Measurements from ENCODE around the gene VILL.

The VILL gene

DNA sequence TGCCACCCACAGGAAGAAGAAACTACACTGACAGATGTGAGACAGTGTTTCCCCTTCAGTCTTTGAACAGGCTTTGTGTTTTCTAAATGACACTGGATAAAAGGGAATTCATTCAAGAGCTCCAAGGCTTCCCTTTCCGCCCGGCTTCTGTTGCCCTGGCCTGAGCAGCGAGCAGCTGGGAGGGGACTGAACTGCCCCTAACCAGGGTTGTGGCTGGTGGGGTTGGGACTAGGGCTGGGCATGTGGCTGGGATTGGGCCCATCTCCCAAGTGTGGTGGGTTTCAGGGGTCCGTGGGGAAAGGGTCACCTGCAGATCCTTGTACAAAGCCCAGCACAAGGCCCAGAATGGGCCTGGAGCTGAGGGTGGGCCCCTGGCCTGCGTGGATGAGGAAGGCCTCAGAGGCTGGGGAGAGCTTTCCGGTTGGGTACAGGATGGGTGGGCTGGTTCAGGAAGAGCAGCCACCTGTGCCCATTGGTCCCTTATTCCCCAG, 10.4 kb downstream of the VILL start:
- no peak for DNase-seq (ENCODE audit: low spot score)

DNA sequence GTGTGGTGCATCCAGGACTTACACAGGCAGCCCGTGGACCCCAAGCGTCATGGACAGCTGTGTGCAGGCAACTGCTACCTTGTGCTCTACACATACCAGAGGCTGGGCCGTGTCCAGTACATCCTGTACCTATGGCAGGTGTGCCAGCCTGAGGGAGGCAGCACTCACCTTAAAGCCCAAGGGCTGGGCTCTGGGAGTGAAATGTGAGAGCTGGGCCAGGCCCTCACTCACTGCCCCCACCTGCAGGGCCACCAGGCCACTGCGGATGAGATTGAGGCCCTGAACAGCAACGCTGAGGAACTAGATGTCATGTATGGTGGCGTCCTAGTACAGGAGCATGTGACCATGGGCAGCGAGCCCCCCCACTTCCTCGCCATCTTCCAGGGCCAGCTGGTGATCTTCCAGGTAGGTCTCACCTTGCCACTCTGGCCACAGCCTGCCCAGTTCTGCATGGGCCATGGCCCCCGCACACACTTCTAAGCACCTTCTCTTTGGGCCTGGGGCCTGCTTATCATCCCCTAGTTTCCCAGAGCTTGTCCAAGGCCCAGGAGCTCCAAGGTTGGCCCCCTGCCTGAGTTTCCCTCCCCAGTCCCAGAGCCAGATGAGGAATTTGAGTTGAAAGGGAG, 11.0 kb downstream of the VILL start:
- no peak for DNase-seq (ENCODE audit: low spot score)

DNA sequence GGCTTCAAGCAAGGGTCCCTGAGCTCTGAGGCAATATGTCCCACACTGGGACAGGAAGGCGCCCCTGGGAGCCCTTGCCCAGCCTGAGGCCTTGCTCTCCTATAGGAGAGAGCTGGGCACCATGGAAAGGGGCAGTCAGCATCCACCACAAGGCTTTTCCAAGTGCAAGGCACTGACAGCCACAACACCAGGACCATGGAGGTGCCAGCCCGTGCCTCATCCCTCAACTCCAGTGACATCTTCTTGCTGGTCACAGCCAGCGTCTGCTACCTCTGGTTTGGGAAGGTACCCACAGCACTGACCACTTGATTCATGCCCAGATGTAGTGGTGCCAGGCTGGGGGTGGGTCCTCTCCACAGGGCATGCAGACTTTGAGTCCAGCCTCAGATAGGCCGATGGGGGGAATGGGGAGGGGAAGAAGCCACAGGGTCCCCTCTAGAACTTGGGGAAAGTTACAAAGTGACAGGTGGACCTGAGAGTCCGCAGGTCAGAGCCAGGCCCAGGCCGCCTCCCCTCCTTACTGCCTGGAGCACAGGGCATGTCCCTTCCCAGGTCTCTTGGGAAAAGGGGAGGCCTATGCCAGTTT, 11.8 kb downstream of the VILL start:
- DNase-seq (ENCODE audit: low spot score), result no peak

DNA sequence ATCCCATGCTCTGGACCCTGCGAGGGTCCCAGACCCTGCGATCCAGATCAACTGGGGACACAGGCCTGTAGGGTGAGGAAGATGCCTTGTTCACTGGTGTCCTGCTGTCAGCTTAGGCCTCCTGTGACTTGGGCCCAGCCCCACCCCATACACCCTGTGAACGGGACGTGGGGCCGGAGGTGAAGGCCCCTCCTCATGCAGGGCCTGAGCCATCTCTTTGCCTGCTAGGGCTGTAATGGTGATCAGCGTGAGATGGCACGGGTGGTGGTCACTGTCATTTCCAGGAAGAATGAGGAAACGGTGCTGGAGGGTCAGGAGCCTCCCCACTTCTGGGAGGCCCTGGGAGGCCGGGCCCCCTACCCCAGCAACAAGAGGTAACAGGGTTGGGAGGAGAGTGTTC, 12.4 kb downstream of the VILL start:
- no peak for DNase-seq (ENCODE audit: low spot score)

DNA sequence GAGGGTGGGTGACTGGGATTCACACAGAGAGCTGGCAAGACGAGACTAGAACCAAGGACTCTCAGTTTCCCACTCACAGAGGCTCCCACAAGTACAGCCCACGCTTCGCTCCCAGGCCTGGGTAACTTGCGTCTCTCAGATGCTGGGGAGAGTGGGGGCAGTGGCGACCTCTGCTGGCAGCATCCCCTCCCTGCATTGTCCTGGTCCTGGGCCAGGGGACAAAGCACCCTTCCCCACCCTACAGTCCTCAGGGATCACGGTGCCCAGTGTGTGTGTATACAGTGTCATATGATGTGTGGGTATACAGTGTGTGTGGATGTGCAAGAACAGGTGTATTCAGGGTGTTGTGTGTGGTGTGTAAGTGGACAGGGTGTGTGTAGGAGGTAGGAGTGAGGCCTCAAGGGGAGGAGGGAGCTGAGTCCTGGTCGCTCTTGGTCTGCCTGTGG, 12.8 kb downstream of the VILL start:
- DNase-seq (ENCODE audit: low spot score), result peak; percentile 19

DNA sequence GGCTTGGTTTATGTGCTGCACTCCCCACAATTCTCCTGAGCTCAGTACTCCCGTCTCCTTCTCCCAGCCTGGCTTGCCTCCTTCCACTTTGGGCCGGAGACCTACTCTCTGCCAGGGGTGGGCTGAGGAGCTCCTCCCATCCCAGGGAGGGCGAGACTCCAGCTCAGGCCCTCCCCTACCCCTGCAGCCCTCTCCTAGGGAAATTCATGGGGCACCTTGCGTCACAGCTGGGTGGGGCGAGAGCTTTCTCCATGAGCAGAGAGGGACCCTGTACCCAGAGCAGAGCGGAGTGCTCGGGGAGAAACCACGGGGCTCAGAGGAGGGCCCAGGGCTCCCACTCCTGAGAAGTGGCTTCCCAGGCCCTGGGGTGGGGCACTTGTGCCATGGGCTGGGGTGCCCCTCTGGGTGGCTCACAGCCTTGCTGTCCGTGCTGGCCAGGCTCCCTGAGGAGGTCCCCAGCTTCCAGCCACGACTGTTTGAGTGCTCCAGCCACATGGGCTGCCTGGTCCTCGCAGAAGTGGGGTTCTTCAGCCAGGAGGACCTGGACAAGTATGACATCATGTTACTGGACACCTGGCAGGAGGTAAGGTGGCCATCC, 13.3 kb downstream of the VILL start:
- DNase-seq (ENCODE audit: low spot score), result no peak

DNA sequence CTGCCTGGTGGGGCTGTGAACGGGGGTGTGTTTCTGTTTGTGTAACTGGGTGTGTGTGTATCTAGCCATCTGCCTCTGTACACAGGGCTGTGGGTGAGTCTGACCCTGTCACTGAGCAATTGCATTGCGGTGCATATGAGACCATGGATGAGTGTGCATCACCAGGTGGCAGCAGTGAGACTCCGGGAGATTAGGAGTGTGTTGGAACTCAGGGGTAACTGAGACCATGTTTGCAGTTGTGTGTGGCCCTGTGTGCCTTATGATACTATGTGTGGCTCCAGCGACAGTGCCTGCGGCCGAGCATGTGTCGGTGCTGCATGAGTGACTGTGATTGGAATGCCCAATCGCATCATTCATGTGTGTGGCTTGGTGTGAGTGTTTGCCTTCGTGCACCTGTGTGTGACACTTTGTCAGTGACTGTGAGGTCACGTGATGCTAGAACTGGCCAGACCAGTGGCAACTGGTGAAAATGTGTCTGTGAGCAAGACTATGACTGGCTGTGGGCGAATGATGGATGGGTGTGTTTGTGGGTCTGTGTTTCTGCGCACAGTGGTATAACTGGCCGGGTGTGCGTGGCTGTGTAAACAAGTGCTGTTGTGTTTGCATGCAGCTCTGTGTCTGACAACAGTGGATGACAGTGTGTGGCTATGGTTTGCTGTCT, 14.0 kb downstream of the VILL start:
- DNase-seq (ENCODE audit: low spot score), result peak; percentile 70

DNA sequence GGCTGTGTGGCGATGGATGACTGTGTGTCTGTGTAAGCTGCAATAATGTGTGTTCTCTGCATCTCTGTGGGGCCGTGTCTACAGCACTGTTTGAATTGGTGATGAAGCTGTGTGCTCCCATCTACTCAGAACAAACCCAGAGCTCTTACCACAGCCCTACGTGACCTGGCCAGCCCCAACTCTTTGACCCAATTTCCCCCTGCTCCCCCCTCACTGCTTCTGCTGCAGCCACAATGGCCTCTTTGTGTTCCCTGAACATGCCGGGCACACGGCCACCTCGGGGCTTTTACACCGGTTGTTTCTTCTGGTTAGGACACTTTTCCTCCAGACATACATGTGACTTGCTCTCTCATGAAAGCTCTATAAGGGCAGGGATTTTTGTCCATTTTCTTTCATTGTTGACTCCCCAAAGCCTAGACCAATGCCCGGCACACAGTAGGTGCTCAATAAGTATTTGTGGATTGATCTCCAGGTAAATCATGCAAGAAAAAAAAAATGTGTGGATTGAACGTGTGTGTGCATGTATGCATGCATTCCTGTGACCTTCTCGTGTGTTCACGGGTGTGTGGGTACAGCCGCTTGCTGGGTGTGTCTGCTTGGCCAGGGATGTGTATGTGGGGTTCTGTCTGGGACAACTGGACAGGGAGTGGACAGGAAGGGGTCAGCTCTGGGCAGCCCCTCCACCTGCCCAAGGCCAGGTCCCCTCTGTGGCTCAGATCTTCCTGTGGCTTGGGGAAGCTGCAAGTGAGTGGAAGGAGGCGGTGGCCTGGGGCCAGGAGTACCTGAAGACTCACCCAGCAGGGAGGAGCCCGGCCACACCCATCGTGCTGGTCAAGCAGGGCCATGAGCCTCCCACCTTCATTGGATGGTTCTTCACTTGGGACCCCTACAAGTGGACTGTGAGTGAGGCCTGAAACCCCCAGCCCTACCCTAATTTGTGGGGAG, 14.8 kb downstream of the VILL start:
- no peak for DNase-seq (ENCODE audit: low spot score)

DNA sequence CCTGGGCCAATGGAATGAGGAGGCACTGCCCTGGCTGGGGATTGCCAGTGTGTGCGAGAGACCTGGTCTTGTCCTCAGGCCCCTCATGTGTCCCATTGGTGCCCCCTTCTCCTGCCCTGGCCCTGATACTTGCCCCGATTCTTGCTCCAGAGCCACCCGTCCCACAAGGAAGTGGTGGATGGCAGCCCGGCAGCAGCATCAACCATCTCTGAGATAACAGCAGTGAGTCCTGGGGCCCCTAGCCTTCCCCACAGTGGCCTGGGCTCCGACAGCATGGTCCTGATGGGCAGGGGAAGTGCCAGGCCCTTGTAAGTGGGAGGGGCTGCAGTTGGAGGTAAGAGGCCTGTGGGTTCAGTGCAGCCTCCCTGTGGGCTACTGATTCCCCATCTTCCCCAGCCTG, 15.4 kb downstream of the VILL start:
- no peak for DNase-seq (ENCODE audit: low spot score)

DNA sequence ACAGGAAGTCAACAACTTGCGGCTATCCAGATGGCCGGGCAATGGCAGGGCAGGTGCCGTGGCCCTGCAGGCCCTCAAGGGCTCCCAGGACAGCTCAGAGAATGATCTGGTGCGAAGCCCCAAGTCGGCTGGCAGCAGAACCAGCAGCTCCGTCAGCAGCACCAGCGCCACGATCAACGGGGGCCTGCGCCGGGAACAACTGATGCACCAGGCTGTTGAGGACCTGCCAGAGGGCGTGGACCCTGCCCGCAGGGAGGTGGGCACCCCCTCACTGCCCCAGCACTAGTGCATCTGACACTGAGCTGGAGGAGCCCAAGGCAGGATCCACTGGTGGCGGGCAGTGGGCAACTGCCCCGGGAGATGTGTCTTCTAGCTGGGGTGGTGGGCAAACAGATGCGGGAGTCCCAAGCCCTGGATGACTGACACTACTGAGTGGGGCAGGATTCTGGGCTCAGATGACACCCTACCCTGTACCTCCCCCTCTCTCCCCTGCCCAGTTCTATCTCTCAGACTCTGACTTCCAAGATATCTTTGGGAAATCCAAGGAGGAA, 15.9 kb downstream of the VILL start:
- no peak for DNase-seq (ENCODE audit: low spot score)

DNA sequence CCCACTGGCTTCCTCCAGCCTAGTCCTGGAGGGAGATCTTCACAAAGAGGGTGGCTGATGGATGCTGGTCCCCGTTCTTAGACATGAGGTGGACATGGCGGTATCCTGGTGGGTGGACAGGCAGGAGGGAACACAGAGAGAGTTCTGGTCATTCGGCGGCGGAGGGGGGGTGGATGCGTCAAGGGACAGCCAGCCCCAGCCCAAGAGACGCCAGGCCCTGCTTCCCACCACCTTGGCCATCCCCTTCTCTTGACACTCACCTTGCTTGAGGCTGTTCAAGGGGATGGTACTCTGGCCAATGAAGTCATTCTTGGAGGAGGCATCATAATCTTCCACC, 17.1 kb downstream of the VILL start:
- DNase-seq (ENCODE audit: low spot score), result no peak

DNA sequence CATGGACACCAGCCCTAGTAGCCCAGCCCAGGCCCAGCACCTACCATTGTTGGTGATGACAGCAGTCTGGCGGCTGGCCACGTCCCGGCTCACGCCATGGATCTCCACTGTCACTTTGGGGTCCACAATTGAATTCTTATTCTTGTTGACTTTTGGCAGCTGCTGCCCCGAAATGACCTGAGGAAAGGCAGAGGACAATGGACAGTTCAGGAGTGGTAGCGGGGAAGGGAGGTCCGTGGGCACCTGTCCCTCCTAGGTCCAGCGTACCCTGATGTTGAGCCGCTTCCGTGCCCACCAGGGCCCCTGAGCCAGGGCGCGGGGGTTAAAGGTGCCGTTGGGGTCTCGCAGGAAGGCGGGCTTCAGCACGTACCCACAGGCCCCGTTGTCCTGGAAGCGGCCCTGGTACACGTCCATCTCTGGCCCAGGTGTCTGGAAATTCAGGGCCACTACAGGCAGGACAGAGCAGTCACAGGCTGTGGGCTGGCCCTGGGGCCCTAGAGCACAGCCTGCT, 17.7 kb downstream of the VILL start:
- DNase-seq (ENCODE audit: low spot score), result no peak

DNA sequence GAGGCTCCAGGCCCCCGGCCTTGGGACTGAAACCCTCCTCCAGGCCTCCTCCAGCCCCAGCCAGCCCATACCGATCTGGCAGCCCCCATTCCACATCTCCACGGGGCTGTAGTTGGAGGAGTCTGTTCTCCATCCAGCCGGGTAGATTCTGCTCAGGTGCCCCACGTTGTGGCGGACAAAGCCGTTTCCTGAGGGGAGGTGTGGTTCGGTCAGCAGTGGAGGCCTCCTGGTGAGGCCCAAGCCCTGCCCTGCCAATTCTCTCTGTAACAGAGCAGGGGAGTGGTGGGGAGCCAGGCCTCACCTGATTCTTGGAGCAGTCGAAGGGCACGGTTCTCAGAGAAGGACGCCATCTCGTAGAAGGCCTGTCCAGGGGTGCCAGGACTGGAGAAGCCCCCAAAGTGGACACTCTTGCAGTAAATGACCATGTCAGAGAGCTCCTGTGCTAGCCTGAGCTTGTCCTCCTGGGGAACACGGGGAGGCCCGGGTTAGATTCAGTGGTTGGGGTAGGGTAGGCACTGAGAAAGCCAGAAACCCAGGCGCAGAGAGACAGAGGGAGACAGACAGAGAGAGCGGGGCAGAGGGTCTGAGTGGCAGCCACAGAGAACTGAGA, 18.5 kb downstream of the VILL start:
- DNase-seq (ENCODE audit: low spot score), result no peak

DNA sequence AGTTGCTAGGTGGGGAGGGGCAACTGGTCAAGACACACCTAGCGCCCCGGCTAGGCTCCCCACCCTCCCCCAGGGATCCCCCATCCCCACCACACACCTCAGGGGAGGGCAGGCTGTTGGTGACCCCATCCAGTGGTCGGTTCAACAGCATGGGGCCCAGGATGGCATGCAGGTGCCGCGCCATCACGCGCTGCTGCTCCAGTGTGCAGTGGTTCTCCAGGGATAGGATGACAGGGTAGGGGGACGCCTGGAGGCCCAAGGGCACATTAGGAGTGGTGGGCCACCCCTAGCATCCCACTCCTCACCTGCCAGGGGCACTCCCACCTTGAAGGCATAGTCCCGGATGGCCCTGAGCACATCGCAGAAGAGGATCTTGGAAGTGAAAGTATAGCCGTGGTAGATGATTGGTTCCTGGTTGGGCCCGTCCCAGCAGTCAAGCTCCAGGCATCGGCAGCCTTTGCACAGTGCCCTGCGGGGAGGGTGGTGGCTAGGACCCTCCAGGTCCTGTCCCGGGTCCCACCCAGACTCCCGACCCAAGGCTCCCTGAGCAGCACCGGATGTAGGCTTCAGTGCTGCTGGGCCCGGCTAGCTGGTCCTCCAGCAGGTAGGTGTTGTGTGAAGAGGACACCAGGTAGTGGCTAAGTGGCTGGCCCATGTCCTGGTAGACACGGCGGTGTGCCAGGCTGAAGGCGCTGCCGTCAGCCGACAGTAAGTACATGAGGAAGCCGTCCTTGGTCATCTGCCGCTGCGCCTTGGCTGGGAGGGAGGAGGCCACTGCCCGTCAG, 19.4 kb downstream of the VILL start:
- no peak for DNase-seq (ENCODE audit: low spot score)

DNA sequence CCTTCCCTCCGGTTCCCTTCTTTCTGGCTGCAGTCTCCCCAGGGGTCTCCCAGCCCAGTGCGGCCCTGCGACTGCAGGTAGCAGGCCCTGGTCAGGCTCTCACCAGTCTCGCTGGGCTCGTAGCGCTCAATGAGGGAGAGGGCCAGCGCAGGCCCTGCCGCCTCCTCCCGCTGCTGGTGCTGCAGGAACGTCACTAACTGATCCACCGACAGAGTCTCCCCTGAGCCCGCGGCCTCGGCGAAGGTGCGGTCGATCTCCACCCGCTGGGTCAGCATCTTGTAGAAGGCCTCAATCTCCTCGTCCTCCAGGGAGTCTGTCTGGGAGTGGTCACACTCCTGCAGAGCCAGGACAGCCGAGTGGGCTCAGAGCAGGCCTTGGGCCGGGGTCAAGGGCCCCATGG, 20.5 kb downstream of the VILL start:
- DNase-seq (ENCODE audit: low spot score), result no peak

DNA sequence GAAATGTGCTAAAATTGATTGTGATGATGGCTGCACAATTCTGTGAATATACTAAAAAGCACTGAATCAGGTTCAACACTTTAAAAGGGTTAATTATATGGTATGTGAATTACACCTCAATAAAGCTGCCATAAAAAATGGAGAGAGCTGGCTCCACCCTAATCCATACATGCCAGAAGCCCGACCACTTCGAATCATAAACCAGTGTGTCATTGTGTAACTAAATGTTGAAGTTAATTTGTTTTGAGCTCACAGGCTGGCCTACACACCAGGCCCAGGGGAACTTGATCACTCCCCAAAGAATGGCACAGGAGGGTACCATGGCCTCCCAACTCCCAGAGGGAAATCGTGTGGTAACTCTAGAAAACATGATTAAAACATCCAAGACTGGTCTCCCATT, 24.9 kb downstream of the VILL start:
- DNase-seq (ENCODE audit: low spot score), result no peak

DNA sequence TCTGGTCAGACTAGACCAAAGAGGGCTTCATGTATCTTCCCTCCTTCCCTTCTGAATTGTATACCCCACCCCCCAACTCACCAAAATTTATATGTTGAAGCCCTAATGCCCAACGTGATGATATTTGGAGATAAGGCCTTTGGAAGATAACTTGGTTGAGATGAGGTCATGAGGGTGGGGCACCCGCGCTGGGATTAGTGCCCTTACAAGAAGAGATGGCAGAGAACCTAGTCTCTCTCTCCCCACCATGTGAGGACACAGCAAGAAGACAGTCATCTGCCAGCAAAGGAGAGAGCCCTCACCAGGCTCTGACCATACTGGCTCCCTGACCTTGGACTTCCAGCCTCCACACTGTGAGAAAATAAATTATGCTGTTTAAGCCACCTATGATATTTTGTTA, 25.4 kb downstream of the VILL start:
- no peak for DNase-seq (ENCODE audit: low spot score)

DNA sequence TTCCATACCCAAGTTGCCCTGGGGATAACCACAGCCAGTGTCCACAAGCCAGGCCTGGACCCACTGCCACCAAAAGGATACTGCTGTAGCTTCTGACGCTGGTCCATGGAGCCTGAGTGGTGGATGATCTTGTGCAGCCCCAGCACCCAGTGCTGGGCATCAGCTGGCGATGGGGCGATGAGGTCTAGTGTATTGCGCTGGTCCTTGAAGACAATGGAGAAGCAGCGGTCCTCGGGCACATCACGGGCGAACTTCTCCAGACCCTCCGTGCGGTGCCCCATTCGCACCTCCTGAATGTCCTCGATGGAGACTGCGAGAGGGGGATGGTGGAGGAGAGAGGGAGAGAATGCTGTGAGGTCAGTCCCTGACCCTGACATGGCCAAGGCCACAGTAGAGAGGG, 25.8 kb downstream of the VILL start:
- DNase-seq (ENCODE audit: low spot score), result no peak

DNA sequence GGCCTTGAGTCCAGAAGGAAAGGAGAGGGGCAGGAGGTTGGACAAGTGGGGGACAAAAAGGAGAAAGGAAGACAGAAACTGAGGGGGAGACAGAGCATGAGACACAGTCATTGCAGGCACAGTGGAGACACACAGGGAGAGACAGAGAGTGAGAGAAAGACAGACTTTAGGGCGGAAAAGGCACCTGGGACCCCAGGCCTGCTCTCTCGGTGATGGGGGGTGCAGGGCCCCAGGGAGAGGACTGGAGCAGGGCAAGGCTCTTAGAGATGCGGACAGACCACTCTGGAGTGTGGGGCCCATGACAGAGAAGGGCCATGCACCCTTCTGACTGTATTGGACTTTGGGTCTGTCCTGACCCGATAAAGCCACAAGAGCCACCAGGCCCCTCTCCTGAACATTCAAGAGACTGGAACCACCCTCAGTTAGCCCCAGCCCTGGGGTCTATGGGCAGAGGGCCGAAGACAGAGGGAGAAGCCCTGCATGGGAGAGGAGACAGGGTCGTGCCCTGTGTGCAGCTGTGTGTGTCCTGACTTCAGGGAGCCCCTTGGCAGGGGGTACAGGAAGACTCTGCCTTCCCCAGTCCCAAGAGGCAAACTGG, 26.4 kb downstream of the VILL start:
- no peak for DNase-seq (ENCODE audit: low spot score)

All from LoVo (cell line).